GM18520 (cell line): ENCODE measurements around the gene NME3.

Experiments used
- ATAC-seq: cut with Tn5 transposase; IDR thresholded peaks from one replicate; pipeline ENCODE4 v1.9.1; 2021; ENCODE audit not compliant: unreplicated experiment

NME3 gene

GRCh38 chr16:1794221-1794871, 23.0 kb upstream of the NME3 start:
- ATAC-seq = no peak

- no peak for ATAC-seq
These were observed 22.4 kb upstream of the NME3 start, which contains the start of gene IGFALS for GRCh38 chr16:1793578-1794220. IGFALS (minus strand) TSS chr16:1793705; CDS start chr16:1793652, 53 bp downstream.

GRCh38 chr16:1792836-1793577, 21.7 kb upstream of the NME3 start:
- ATAC-seq = no peak

GRCh38 chr16:1791943-1792812, 20.8 kb upstream of the NME3 start:
- no peak for ATAC-seq

- no peak for ATAC-seq
These were observed 20.1 kb upstream of the NME3 start for GRCh38 chr16:1791256-1791942.

GRCh38 chr16:1790611-1791255, 19.4 kb upstream of the NME3 start:
- ATAC-seq = no peak

GRCh38 chr16:1790261-1790610, 18.9 kb upstream of the NME3 start:
- no peak for ATAC-seq

- ATAC-seq = no peak
These were observed 18.3 kb upstream of the NME3 start for GRCh38 chr16:1789643-1790045.

- ATAC-seq = no peak
These were observed 17.4 kb upstream of the NME3 start for GRCh38 chr16:1788708-1789100.

GRCh38 chr16:1788095-1788707, 16.9 kb upstream of the NME3 start:
- ATAC-seq = no peak

GRCh38 chr16:1787322-1788094, 16.2 kb upstream of the NME3 start:
- ATAC-seq = no peak

GRCh38 chr16:1787056-1787321, 15.6 kb upstream of the NME3 start:
- no peak for ATAC-seq

- ATAC-seq = no peak
These were observed 15.1 kb upstream of the NME3 start for GRCh38 chr16:1786242-1787055.

GRCh38 chr16:1785846-1786170, 14.5 kb upstream of the NME3 start:
- no peak for ATAC-seq

- ATAC-seq = no peak
These were observed 13.9 kb upstream of the NME3 start for GRCh38 chr16:1784977-1785845.

GRCh38 chr16:1782408-1783264, 11.3 kb upstream of the NME3 start, which contains the start of the genes NUBP2 and SPSB3:
NUBP2 (plus strand) TSS chr16:1782960; CDS start chr16:1783021, 61 bp downstream.
SPSB3 (minus strand) TSS chr16:1782571; CDS start chr16:1781483, 1,088 bp downstream.
- peak; percentile 83 for ATAC-seq
